ENCODE data around the gene IPPK.
A peak's percentile ranks its signal among the peaks of the same experiment; 100 is the strongest.
"Not testable (repeated sequence)": the region's sequence is repeated elsewhere in the genome, so short reads cannot be mapped to it uniquely, and the experiment has no call there.

IPPK gene

GRCh38 chr9:92632641-92633040 is 37.3 kb downstream of the IPPK start:
- TF ChIP-seq CTCF (conservative IDR thresholded peaks at IDR 0.05; ENCODE audit: low read depth) = no peak
- H3K27ac ChIP-seq = no peak overlapping the region
- POLR2A ChIA-PET (ENCODE audit: low non-redundant PET) = no interaction called here
- CTCF ChIA-PET = interaction anchor here (2.5 kb wide), 1 partner anchor 494 kb away, joined by 14 read pairs; no protein-coding TSS in a partner anchor
- no peak for DNase-seq (ENCODE audit: low spot score)

GRCh38 chr9:92631452-92632343 is 38.2 kb downstream of the IPPK start:
- CTCF ChIA-PET = interaction anchor here (1.0 kb wide), 2 partner anchors 190 to 493 kb away, joined by 4 to 6 read pairs; no protein-coding TSS in a partner anchor
- TF ChIP-seq CTCF (conservative IDR thresholded peaks at IDR 0.05; ENCODE audit: low read depth) = no peak
- POLR2A ChIA-PET (ENCODE audit: low non-redundant PET) = no interaction called here
- H3K27ac ChIP-seq = no peak overlapping the region; the same call in 1 of the 2 replicates
- DNase-seq (ENCODE audit: low spot score) = no peak

GRCh38 chr9:92627651-92628050 is 42.3 kb downstream of the IPPK start:
- DNase-seq (ENCODE audit: low spot score) = no peak
- no peak overlapping the region for H3K27ac ChIP-seq
- no peak for TF ChIP-seq CTCF (conservative IDR thresholded peaks at IDR 0.05; ENCODE audit: low read depth)
- CTCF ChIA-PET = no interaction called here
- POLR2A ChIA-PET (ENCODE audit: low non-redundant PET) = no interaction called here

GRCh38 chr9:92626484-92626883 is 43.4 kb downstream of the IPPK start:
- no peak for TF ChIP-seq CTCF (conservative IDR thresholded peaks at IDR 0.05; ENCODE audit: low read depth)
- CTCF ChIA-PET = no interaction called here
- no peak for DNase-seq (ENCODE audit: low spot score)
- H3K27ac ChIP-seq = no peak overlapping the region
- POLR2A ChIA-PET (ENCODE audit: low non-redundant PET) = no interaction called here

- peak overlapping the region; percentile 5; the same call in 1 of the 2 replicates for H3K27ac ChIP-seq
- POLR2A ChIA-PET (ENCODE audit: low non-redundant PET); DNase-seq (ENCODE audit: low spot score): not testable (repeated sequence)
- CTCF ChIA-PET = interaction anchor here (0.6 kb wide), 1 partner anchor 162 kb away, joined by 3 read pairs; no protein-coding TSS in a partner anchor
Observed at GRCh38 chr9:92623936-92624335, 46.0 kb downstream of the IPPK start.

GRCh38 chr9:92620845-92621244 is 49.1 kb downstream of the IPPK start:
- no peak for DNase-seq (ENCODE audit: low spot score)
- TF ChIP-seq CTCF (conservative IDR thresholded peaks at IDR 0.05; ENCODE audit: low read depth) = no peak
- H3K27ac ChIP-seq = no peak overlapping the region
- ChIA-PET POLR2A (ENCODE audit: low non-redundant PET) (interaction anchor here (0.6 kb wide), 1 partner anchor 8 kb away, joined by 4 read pairs; no protein-coding TSS in a partner anchor), CTCF (interaction anchor here (1.0 kb wide), 1 partner anchor 14 kb away, joined by 5 read pairs; no protein-coding TSS in a partner anchor)
